PC-9 (cell line): ENCODE results near the gene FTO. TPM values are rescaled to one million over a fixed set of nuclear protein-coding genes. Genes with fewer than 3 reads are reported as not detected.

Source experiments
- BruUV-seq: library from RNA; stranded (reverse); fragments of 400-500 nt; replicated peaks from 2 replicates; lab custom pipeline; 2021; lab: Mats Ljungman, UMichigan
- CTCF ChIA-PET: fragments of 300-600 bp; sonication (Branson Sonifier 250); formaldehyde crosslinking; loops from one replicate; lab custom pipeline; 2022; ENCODE audit warnings: antibody characterized with exemption; lab: Charles Lee
- POLR2A ChIA-PET: fragments of 300-600 bp; sonication (Branson Sonifier 250); formaldehyde crosslinking; loops from one replicate; lab custom pipeline; 2022; ENCODE audit warnings: antibody characterized with exemption; ENCODE audit not compliant: unreplicated experiment; lab: Charles Lee
- DNase-seq, 2 experiments: peaks; one replicate each; pipeline versions ENCODE4 v3.0.0 to v3.0.0-alpha.2; 2015 to 2022; ENCODE audit warnings: mixed read lengths in 1 of 2
- H2AFZ ChIP-seq: fragments of 200-600 bp; sonication (generic); 2 replicates; pipeline ENCODE4 v1.8.1; 2017; ENCODE audit warnings: antibody characterized with exemption
- H3F3A ChIP-seq: fragments of 200-600 bp; sonication (generic); 2 replicates; pipeline ENCODE4 v1.8.1; 2017; ENCODE audit warnings: antibody characterized with exemption, mild to moderate bottlenecking, low read depth; ENCODE audit not compliant: insufficient read depth
- H3K27ac ChIP-seq: fragments of 200-600 bp; sonication (generic); 2 replicates; pipeline ENCODE4 v1.6.1; 2016; ENCODE audit warnings: mixed run types
- H3K27me3 ChIP-seq: fragments of 200-600 bp; sonication (generic); 2 replicates; pipeline ENCODE4 v1.6.1; 2016; ENCODE audit warnings: low read depth, mixed run types; ENCODE audit not compliant: insufficient read depth
- H3K36me3 ChIP-seq: fragments of 200-600 bp; sonication (generic); 2 replicates; pipeline ENCODE4 v1.6.1; 2016; ENCODE audit warnings: low read depth, mixed run types
- H3K4me1 ChIP-seq: fragments of 200-600 bp; sonication (generic); replicated peaks from 2 replicates; pipeline ENCODE4 v1.6.1; 2016; ENCODE audit warnings: mixed run types; ENCODE audit not compliant: insufficient read depth
- H3K4me2 ChIP-seq: fragments of 200-600 bp; sonication (generic); 2 replicates; pipeline ENCODE4 v1.6.1; 2017; ENCODE audit warnings: mixed run types
- H3K4me3 ChIP-seq: fragments of 200-600 bp; sonication (generic); 2 replicates; pipeline ENCODE4 v1.6.1; 2016; ENCODE audit warnings: mixed run types
- H3K79me2 ChIP-seq: fragments of 200-600 bp; sonication (generic); 2 replicates; pipeline ENCODE4 v1.6.1; 2017; ENCODE audit warnings: low read depth, mixed run types
- H3K9me2 ChIP-seq: fragments of 200-600 bp; sonication (generic); 2 replicates; pipeline ENCODE4 v1.8.1; 2017; ENCODE audit warnings: mild to moderate bottlenecking; ENCODE audit not compliant: insufficient read depth
- H3K9me3 ChIP-seq: fragments of 200-600 bp; sonication (generic); 2 replicates; pipeline ENCODE4 v1.8.1; 2016; ENCODE audit warnings: low read depth; ENCODE audit not compliant: insufficient read depth
- H4K20me1 ChIP-seq: fragments of 200-600 bp; sonication (generic); 2 replicates; pipeline ENCODE4 v1.8.1; 2017; ENCODE audit not compliant: insufficient read depth
- CTCF ChIP-seq: fragments of 200-600 bp; sonication (generic); conservative IDR thresholded peaks from 2 replicates; pipeline ENCODE4 v1.6.1; 2017; ENCODE audit warnings: mixed run types, antibody characterized with exemption, mild to moderate bottlenecking, moderate library complexity
- EZH2 ChIP-seq: fragments of 200-600 bp; sonication (generic); IDR thresholded peaks from 2 replicates; pipeline ENCODE4 v1.8.0; 2017; ENCODE audit warnings: antibody characterized with exemption, low read depth
- intact Hi-C: fragments of 100-400 bp; cut with micrococcal nuclease; formaldehyde crosslinking; loops from one replicate; pipeline ENCODE4 v1.10.0; 2022; ENCODE audit not compliant: unreplicated experiment
- total RNA-seq: library from RNA; stranded (reverse); gene quantifications from 2 replicates; pipeline ENCODE4 v1.2.3, GENCODE V29; 2021

The FTO gene
- total RNA-seq, 1 experiment from 2014 or later = 58.1 TPM

GRCh38 chr16:54200720-54201119 lies 496.8 kb downstream of the FTO start:
- no peak overlapping the region for H2AFZ ChIP-seq
- no peak for DNase-seq
- H4K20me1 ChIP-seq = no peaks in the 10 kb centered on the region
- no peaks in the 10 kb centered on the region for H3F3A ChIP-seq
- no peak overlapping the region for H3K4me3 ChIP-seq
- no TSS peak for BruUV-seq
- ChIA-PET POLR2A (no interaction called here), CTCF (no interaction called here)
- no peaks in the 10 kb centered on the region for H3K4me1 ChIP-seq
- no peak overlapping the region for H3K27ac ChIP-seq
- no peaks in the 10 kb centered on the region; the same call in 1 of the 2 replicates for H3K9me3 ChIP-seq
- no peaks in the 10 kb centered on the region for H3K27me3 ChIP-seq
- no peaks in the 10 kb centered on the region for H3K79me2 ChIP-seq
- H3K36me3 ChIP-seq = no peaks in the 10 kb centered on the region
- no peaks in the 10 kb centered on the region for H3K9me2 ChIP-seq
- intact Hi-C loops = no loop called here
- no peak overlapping the region for H3K4me2 ChIP-seq
- TF ChIP-seq CTCF (no peak), EZH2 (no peak)

GRCh38 chr16:54201200-54201599 lies 497.2 kb downstream of the FTO start:
- intact Hi-C loops = no loop called here
- no TSS peak for BruUV-seq
- Histone ChIP-seq H3K9me2 (no peaks in the 10 kb centered on the region), H3K79me2 (no peaks in the 10 kb centered on the region), H3K27me3 (no peaks in the 10 kb centered on the region), H3K36me3 (no peaks in the 10 kb centered on the region), H3K27ac (no peak overlapping the region), H4K20me1 (no peaks in the 10 kb centered on the region), H3K4me1 (no peaks in the 10 kb centered on the region), H3F3A (no peaks in the 10 kb centered on the region), H3K4me2 (no peak overlapping the region), H3K9me3 (no peaks in the 10 kb centered on the region; the same call in 1 of the 2 replicates), H3K4me3 (no peak overlapping the region), H2AFZ (no peak overlapping the region)
- POLR2A ChIA-PET = no interaction called here
- DNase-seq = no peak
- CTCF ChIA-PET = no interaction called here
- TF ChIP-seq CTCF = no peak
- no peak for TF ChIP-seq EZH2

Other genes with a start within 250 kb of the FTO start
- 27.8 and 33.0 TPM in 2 replicates for gene AKTIP, start 200.9 kb upstream of the FTO start, total RNA-seq
- 8.1 and 14.0 TPM in 2 replicates for gene RPGRIP1L, start 297 bp upstream of the FTO start, total RNA-seq